A673 (cell line): ENCODE results near the gene TEKT2.

Experiments
- EZH2 ChIP-seq: fragments of 200-600 bp; sonication (generic); IDR thresholded peaks from 2 replicates; pipeline ENCODE4 v1.6.1; 2017; ENCODE audit warnings: borderline replicate concordance, low read depth, mild to moderate bottlenecking, mixed read lengths, antibody characterized with exemption, low read length; ENCODE audit not compliant: poor library complexity, severe bottlenecking
- TF ChIP-seq, protein P1 (sequence below): fragments of 300-800, 200-600 bp; sonication (generic); conservative IDR thresholded peaks from 2 replicates; pipeline ENCODE4 v1.5.1; 2017; ENCODE audit warnings: low read depth, mild to moderate bottlenecking, antibody characterized with exemption, low read length, moderate library complexity, mixed read lengths

DNA sequence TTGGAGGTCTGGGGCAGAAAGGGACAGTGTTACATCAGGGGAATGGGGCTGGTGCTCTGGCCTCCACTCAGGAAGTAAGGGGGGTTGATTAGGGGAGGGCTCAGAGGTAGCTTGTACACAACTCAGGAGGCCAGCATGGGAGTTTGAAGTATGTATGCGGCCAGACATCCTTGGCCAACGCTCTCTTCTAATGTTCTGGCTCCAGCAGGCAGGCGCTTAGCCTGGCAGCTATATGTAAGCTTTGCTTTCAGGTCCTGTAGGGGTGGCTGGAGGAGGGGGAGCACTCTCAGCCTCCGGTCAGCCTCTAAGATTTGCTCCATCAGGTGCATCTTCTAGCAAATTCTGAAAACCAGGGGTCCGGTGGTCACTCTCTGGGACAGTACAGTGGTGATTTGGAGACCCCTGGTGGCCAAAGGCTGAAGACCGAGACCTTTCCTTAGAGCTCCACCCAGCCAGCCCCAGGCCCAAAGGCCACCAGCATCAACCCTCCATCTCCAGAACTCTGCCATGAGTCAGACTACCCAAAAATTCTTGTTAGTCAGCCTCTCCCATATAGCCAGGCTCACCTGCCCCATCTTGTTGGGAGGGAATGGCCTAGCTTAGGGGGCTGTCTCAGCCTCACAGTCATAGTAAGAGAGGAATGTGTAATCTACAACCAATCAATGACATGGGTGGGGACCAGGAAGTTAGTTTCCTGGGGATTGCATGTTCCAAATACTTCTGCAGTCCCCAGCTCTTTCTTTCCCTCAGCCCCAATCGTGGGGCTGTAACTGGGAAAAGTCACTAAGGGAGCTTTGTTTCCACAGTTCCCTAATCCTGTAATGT is 50.8 kb downstream of the TEKT2 start:
- TF ChIP-seq, protein P1, sequence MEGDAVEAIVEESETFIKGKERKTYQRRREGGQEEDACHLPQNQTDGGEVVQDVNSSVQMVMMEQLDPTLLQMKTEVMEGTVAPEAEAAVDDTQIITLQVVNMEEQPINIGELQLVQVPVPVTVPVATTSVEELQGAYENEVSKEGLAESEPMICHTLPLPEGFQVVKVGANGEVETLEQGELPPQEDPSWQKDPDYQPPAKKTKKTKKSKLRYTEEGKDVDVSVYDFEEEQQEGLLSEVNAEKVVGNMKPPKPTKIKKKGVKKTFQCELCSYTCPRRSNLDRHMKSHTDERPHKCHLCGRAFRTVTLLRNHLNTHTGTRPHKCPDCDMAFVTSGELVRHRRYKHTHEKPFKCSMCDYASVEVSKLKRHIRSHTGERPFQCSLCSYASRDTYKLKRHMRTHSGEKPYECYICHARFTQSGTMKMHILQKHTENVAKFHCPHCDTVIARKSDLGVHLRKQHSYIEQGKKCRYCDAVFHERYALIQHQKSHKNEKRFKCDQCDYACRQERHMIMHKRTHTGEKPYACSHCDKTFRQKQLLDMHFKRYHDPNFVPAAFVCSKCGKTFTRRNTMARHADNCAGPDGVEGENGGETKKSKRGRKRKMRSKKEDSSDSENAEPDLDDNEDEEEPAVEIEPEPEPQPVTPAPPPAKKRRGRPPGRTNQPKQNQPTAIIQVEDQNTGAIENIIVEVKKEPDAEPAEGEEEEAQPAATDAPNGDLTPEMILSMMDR, result peak; percentile 76
- no peak for TF ChIP-seq EZH2
